ENCODE measurements around the gene CCBE1.

GRCh38 chr18:59579509-59579908 is 117.7 kb downstream of the CCBE1 start:
- TF ChIP-seq ZNF274 (IDR thresholded peaks at IDR 0.05; ENCODE audit: low read depth, low read length) (no peak), YY1 (IDR thresholded peaks at IDR 0.05; ENCODE audit: insufficient read depth, insufficient read length) (no peak)

Data from NT2/D1 (cell line).